ENCODE results near the gene PSMB1.

PSMB1 gene

DNA sequence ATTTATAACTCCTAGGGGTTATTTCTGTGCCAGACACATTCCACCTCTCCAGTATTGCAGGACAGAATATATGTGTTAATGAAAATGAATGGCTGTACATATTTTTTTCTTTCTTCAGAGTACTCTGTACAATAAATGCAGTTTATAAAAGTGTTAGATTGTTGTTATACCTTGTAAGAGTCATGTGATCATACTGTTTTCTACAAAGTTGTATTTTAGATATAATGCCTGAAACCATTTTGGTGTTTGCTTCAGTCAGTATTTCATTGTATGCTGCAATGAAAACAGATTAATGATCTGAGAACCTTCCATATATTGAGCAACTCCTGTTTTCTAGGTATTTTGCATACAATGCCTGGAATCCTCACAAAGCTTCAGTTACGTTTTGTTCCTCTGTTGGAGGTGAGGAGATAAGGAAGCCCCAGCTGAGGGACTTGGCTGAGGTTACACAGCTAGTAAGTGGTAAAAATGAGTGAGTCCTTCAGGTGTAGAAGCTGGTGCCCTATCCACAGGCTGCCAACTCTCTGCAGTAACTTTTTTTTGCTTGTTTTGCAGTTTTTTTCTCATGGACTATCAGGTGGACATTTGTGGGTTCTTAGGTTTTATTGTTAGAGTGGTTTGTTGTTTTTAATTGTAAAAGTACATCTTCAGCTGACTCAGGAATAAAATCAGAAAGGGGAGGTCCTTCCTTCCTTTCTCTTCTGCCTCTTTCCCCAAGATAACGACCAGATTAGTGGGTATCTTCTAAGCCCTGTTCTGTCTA lies 19.8 kb upstream of the PSMB1 start:
- no peaks in the 10 kb centered on the region for H3F3A ChIP-seq (ENCODE audit: insufficient read depth, low read length)
- no peaks in the 10 kb centered on the region for H3K4me1 ChIP-seq (ENCODE audit: low read length)
- H2AFZ ChIP-seq (ENCODE audit: low read length): no peak overlapping the region
- no peaks in the 10 kb centered on the region for H3K27me3 ChIP-seq (replicated peaks; ENCODE audit: insufficient read depth, low read length)
- no peak for TF ChIP-seq EZH2 (optimal IDR thresholded peaks at IDR 0.05; ENCODE audit: low read depth, low read length)
- TF ChIP-seq, protein P1, sequence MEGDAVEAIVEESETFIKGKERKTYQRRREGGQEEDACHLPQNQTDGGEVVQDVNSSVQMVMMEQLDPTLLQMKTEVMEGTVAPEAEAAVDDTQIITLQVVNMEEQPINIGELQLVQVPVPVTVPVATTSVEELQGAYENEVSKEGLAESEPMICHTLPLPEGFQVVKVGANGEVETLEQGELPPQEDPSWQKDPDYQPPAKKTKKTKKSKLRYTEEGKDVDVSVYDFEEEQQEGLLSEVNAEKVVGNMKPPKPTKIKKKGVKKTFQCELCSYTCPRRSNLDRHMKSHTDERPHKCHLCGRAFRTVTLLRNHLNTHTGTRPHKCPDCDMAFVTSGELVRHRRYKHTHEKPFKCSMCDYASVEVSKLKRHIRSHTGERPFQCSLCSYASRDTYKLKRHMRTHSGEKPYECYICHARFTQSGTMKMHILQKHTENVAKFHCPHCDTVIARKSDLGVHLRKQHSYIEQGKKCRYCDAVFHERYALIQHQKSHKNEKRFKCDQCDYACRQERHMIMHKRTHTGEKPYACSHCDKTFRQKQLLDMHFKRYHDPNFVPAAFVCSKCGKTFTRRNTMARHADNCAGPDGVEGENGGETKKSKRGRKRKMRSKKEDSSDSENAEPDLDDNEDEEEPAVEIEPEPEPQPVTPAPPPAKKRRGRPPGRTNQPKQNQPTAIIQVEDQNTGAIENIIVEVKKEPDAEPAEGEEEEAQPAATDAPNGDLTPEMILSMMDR (IDR thresholded peaks at IDR 0.05; ENCODE audit: low read length): no peak
- TF ChIP-seq EZH2phosphoT487 (IDR thresholded peaks at IDR 0.05; ENCODE audit: low read length): no peak
- H4K20me1 ChIP-seq (ENCODE audit: insufficient read depth, low read length): no peaks in the 10 kb centered on the region
- no peak overlapping the region for H3K27ac ChIP-seq (ENCODE audit: low read length)
- H3K79me2 ChIP-seq (ENCODE audit: low read length): no peaks in the 10 kb centered on the region
- 0 out of 2 replicates have a peak, but pooled peaks cover 3% of the 10 kb centered on the region for H3K36me3 ChIP-seq (replicated peaks; ENCODE audit: insufficient read depth, low read length)
- no peaks in the 10 kb centered on the region for H3K9me2 ChIP-seq (replicated peaks; ENCODE audit: insufficient read depth, low read length)
- H3K4me2 ChIP-seq (ENCODE audit: low read depth, low read length): no peak overlapping the region
- no peaks in the 10 kb centered on the region for H3K9me3 ChIP-seq (replicated peaks; ENCODE audit: insufficient read depth, low read length)
- no peak overlapping the region for H3K4me3 ChIP-seq (ENCODE audit: low read length)
- no peak overlapping the region for H3K9ac ChIP-seq (ENCODE audit: low read length)
- no peak for DNase-seq

DNA sequence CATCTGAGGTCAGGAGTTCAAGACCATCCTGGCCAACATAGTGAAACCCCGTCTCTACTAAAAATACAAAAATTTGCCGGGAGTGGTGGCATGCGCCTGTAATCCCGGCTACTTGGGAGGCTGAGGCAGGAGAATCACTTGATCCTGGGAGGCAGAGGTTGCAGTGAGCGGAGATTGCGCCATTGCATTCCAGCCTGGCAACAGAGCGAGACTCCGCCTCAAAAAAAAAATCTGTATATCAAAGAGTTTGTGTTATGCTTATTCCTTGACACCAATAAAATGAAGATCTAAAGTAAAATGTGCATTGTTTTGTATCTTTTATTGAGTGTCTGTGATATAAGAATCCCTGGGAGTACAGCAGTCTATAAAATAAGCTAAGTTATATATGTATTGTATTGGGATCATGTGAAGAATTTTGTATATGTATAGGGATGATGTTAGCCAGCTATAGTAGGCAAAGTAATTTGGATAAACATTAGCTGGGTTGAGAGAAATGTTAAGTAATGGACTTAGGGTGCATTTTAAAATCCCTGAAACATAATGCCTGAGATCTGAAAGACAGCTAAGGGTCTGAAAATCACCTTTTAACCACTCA lies 11.9 kb upstream of the PSMB1 start:
- H3K79me2 ChIP-seq (ENCODE audit: low read length): no peaks in the 10 kb centered on the region
- H4K20me1 ChIP-seq (ENCODE audit: insufficient read depth, low read length): no peaks in the 10 kb centered on the region
- H3K9me2 ChIP-seq (replicated peaks; ENCODE audit: insufficient read depth, low read length): no peaks in the 10 kb centered on the region
- no peaks in the 10 kb centered on the region for H3K27me3 ChIP-seq (replicated peaks; ENCODE audit: insufficient read depth, low read length)
- no peak overlapping the region for H3K9ac ChIP-seq (ENCODE audit: low read length)
- H3K4me3 ChIP-seq (ENCODE audit: low read length): no peak overlapping the region
- H2AFZ ChIP-seq (ENCODE audit: low read length): no peak overlapping the region
- no peaks in the 10 kb centered on the region for H3K36me3 ChIP-seq (replicated peaks; ENCODE audit: insufficient read depth, low read length)
- no peaks in the 10 kb centered on the region for H3F3A ChIP-seq (ENCODE audit: insufficient read depth, low read length)
- no peak overlapping the region for H3K4me2 ChIP-seq (ENCODE audit: low read depth, low read length)
- no peaks in the 10 kb centered on the region for H3K4me1 ChIP-seq (ENCODE audit: low read length)
- TF ChIP-seq EZH2 (optimal IDR thresholded peaks at IDR 0.05; ENCODE audit: low read depth, low read length): no peak
- DNase-seq: no peak
- no peaks in the 10 kb centered on the region for H3K9me3 ChIP-seq (replicated peaks; ENCODE audit: insufficient read depth, low read length)
- H3K27ac ChIP-seq (ENCODE audit: low read length): no peak overlapping the region

DNA sequence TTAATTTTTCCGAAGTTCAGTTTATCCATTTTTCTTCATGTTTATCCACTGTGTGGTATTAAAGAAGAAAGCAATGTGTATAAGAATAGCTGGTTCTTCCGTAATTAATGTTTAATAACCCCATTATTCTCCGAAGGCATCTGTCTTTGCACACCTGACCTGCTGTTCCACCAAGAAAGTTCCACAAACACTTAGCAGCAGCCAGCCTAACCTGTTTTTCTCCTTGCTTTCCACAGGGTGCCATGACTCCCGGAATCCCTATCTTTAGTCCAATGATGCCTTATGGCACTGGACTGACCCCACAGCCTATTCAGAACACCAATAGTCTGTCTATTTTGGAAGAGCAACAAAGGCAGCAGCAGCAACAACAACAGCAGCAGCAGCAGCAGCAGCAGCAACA lies 8.4 kb upstream of the PSMB1 start:
- Histone ChIP-seq H3K79me2 (ENCODE audit: low read length) (peaks cover 13% of the 10 kb centered on the region), H3K27me3 (replicated peaks; ENCODE audit: insufficient read depth, low read length) (no peaks in the 10 kb centered on the region), H3K27ac (ENCODE audit: low read length) (no peak overlapping the region), H3F3A (ENCODE audit: insufficient read depth, low read length) (no peaks in the 10 kb centered on the region), H3K9me2 (replicated peaks; ENCODE audit: insufficient read depth, low read length) (no peaks in the 10 kb centered on the region), H3K36me3 (replicated peaks; ENCODE audit: insufficient read depth, low read length) (no peaks in the 10 kb centered on the region), H3K4me1 (ENCODE audit: low read length) (no peaks in the 10 kb centered on the region), H3K9me3 (replicated peaks; ENCODE audit: insufficient read depth, low read length) (no peaks in the 10 kb centered on the region), H3K4me3 (ENCODE audit: low read length) (no peak overlapping the region), H3K4me2 (ENCODE audit: low read depth, low read length) (no peak overlapping the region), H3K9ac (ENCODE audit: low read length) (no peak overlapping the region), H2AFZ (ENCODE audit: low read length) (no peak overlapping the region), H4K20me1 (ENCODE audit: insufficient read depth, low read length) (no peaks in the 10 kb centered on the region)
- no peak for DNase-seq
- TF ChIP-seq EZH2phosphoT487 (IDR thresholded peaks at IDR 0.05; ENCODE audit: low read length) (no peak), EZH2 (optimal IDR thresholded peaks at IDR 0.05; ENCODE audit: low read depth, low read length) (no peak)
- TF ChIP-seq, protein P1 (IDR thresholded peaks at IDR 0.05; ENCODE audit: low read length): no peak

DNA sequence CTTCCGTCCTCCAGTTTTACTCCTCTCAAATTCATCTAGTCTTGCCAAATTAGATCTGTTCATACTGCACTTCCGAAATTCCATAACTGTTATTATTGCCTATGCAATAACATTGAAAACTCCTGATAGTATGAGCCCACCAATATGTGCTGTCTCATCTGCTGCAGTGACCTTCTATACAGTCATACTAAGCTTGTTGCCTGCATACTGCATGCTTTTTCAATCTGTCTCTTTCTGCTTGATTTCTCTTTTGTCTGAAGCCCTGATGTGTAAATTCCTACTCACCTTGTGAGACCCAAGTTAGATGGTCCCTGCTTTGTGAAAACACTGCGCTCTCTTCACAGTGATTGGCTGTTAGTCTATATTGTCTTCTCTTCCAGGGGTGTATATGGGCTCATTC lies 2.2 kb upstream of the PSMB1 start:
- Histone ChIP-seq H2AFZ (ENCODE audit: low read length) (no peak overlapping the region), H3K36me3 (replicated peaks; ENCODE audit: insufficient read depth, low read length) (no peaks in the 10 kb centered on the region), H3K79me2 (ENCODE audit: low read length) (peaks cover 63% of the 10 kb centered on the region), H3F3A (ENCODE audit: insufficient read depth, low read length) (peaks cover 7% of the 10 kb centered on the region; the same call in 1 of the 2 replicates), H3K9me3 (replicated peaks; ENCODE audit: insufficient read depth, low read length) (no peaks in the 10 kb centered on the region), H3K9ac (ENCODE audit: low read length) (peak overlapping the region; percentile 82; the same call in 1 of the 2 replicates), H3K27ac (ENCODE audit: low read length) (no peak overlapping the region), H3K9me2 (replicated peaks; ENCODE audit: insufficient read depth, low read length) (no peaks in the 10 kb centered on the region), H3K4me1 (ENCODE audit: low read length) (peaks cover 12% of the 10 kb centered on the region), H3K4me3 (ENCODE audit: low read length) (peak overlapping the region; percentile 85), H3K27me3 (replicated peaks; ENCODE audit: insufficient read depth, low read length) (no peaks in the 10 kb centered on the region), H4K20me1 (ENCODE audit: insufficient read depth, low read length) (peaks cover 2% of the 10 kb centered on the region; the same call in 1 of the 2 replicates), H3K4me2 (ENCODE audit: low read depth, low read length) (peak overlapping the region; percentile 78)
- no peak for DNase-seq
- TF ChIP-seq EZH2phosphoT487 (IDR thresholded peaks at IDR 0.05; ENCODE audit: low read length) (no peak), EZH2 (optimal IDR thresholded peaks at IDR 0.05; ENCODE audit: low read depth, low read length) (no peak)
- TF ChIP-seq, protein P1 (IDR thresholded peaks at IDR 0.05; ENCODE audit: low read length): no peak
